ENCODE measurements around the gene LMNB1. TPM values are rescaled to one million over a fixed set of nuclear protein-coding genes. Genes with fewer than 3 reads are reported as not detected.

Gene LMNB1
- total and polyA plus RNA-seq, 2 of the 13 experiments (the other 11 are each of a cell fraction or from before 2014, with no cell fraction given) = 12.5 to 159 TPM

DNA sequence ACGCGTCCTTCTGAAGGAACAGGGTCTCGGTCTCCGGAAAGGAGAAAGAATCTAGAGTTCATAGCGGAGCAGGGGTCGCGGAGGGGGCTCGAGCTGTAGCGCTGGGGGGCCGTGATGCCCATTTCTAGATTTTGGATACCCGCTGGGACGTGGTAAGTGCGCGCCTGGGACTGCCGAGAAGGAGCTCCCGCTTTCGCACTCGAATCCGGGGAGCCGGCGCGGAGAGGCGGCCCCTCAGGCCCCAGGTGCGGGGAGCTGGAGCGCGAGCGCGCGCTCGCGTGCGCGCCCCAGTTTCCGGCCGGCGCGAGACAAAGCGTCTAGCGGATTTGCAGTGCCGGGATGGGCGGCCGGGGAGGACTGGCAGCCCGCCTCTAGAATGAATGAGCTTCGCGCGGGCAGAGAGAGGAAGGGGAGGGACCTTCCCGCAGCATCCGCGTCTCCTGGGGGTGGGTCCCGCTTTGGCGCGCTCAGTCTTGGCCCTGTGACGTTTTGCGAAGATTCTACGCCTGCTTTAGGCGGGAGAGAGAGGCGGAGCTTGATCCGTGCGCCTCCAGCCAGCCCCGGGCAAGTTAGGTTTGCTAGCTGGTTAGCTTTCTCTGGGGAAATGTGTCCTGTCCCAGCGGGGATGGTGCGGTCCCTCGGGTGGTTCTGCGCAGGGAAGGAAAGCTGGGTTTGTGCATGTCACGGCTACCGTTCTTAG lies 1.2 kb downstream of the LMNB1 start (continued):
- TF ChIP-seq, protein P1, sequence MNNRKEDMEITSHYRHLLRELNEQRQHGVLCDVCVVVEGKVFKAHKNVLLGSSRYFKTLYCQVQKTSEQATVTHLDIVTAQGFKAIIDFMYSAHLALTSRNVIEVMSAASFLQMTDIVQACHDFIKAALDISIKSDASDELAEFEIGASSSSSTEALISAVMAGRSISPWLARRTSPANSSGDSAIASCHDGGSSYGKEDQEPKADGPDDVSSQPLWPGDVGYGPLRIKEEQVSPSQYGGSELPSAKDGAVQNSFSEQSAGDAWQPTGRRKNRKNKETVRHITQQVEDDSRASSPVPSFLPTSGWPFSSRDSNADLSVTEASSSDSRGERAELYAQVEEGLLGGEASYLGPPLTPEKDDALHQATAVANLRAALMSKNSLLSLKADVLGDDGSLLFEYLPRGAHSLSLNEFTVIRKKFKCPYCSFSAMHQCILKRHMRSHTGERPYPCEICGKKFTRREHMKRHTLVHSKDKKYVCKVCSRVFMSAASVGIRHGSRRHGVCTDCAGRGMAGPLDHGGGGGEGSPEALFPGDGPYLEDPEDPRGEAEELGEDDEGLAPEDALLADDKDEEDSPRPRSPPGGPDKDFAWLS (CRISPR knock-in tag; IDR thresholded peaks at IDR 0.05; ENCODE audit: borderline replicate concordance) = no peak
- TF ChIP-seq HNRNPUL1 (IDR thresholded peaks at IDR 0.05; ENCODE audit: low read depth, low read length) (no peak), ZNF496 (CRISPR knock-in tag; IDR thresholded peaks at IDR 0.05; ENCODE audit: insufficient replicate concordance) (no peak), FOSL1 (CRISPR knock-in tag; IDR thresholded peaks at IDR 0.05; ENCODE audit: borderline replicate concordance) (no peak), AHR (CRISPR knock-in tag; IDR thresholded peaks at IDR 0.05) (no peak; the same call in 1 of the 2 replicates), ZMYM3 (CRISPR knock-in tag; IDR thresholded peaks at IDR 0.05) (no peak), ZNF570 (CRISPR knock-in tag; IDR thresholded peaks at IDR 0.05; ENCODE audit: borderline replicate concordance) (no peak), RORA (CRISPR knock-in tag; IDR thresholded peaks at IDR 0.05) (no peak), ARHGAP35 (CRISPR knock-in tag; IDR thresholded peaks at IDR 0.05; ENCODE audit: borderline replicate concordance) (no peak), ZNF589 (CRISPR knock-in tag; conservative IDR thresholded peaks at IDR 0.05) (peak; percentile 26; the same call in 1 of the 2 replicates), KMT2B (CRISPR knock-in tag; IDR thresholded peaks at IDR 0.05) (peak; percentile 64), MTA3 (CRISPR knock-in tag; IDR thresholded peaks at IDR 0.05) (no peak), ZFP90 (CRISPR knock-in tag; IDR thresholded peaks at IDR 0.05; ENCODE audit: borderline replicate concordance) (no peak; the same call in 1 of the 2 replicates), ZSCAN12 (CRISPR knock-in tag; IDR thresholded peaks at IDR 0.05) (no peak; the same call in 1 of the 2 replicates), NFRKB (IDR thresholded peaks at IDR 0.05) (no peak), SMAD9 (CRISPR knock-in tag; IDR thresholded peaks at IDR 0.05) (no peak), KAT8 (CRISPR knock-in tag; IDR thresholded peaks at IDR 0.05) (no peak), ZNF337 (CRISPR knock-in tag; IDR thresholded peaks at IDR 0.05; ENCODE audit: borderline replicate concordance, low read depth) (no peak), MTF1 (CRISPR knock-in tag; IDR thresholded peaks at IDR 0.05) (no peak), ZSCAN20 (CRISPR knock-in tag; IDR thresholded peaks at IDR 0.05; ENCODE audit: borderline replicate concordance) (peak; percentile 65; the same call in 1 of the 2 replicates), YEATS4 (CRISPR knock-in tag; IDR thresholded peaks at IDR 0.05; ENCODE audit: borderline replicate concordance) (peak; percentile 56; the same call in 1 of the 2 replicates), SSRP1 (CRISPR knock-in tag; IDR thresholded peaks at IDR 0.05) (no peak), ZNF652 (CRISPR knock-in tag; IDR thresholded peaks at IDR 0.05; ENCODE audit: borderline replicate concordance, low read depth) (no peak), PCBP2 (optimal IDR thresholded peaks at IDR 0.05; ENCODE audit: low read depth, low read length, poor library complexity, severe bottlenecking) (no peak), TCF7 (IDR thresholded peaks at IDR 0.05; ENCODE audit: low read depth) (no peak)
- TF ChIP-seq, protein P2, sequence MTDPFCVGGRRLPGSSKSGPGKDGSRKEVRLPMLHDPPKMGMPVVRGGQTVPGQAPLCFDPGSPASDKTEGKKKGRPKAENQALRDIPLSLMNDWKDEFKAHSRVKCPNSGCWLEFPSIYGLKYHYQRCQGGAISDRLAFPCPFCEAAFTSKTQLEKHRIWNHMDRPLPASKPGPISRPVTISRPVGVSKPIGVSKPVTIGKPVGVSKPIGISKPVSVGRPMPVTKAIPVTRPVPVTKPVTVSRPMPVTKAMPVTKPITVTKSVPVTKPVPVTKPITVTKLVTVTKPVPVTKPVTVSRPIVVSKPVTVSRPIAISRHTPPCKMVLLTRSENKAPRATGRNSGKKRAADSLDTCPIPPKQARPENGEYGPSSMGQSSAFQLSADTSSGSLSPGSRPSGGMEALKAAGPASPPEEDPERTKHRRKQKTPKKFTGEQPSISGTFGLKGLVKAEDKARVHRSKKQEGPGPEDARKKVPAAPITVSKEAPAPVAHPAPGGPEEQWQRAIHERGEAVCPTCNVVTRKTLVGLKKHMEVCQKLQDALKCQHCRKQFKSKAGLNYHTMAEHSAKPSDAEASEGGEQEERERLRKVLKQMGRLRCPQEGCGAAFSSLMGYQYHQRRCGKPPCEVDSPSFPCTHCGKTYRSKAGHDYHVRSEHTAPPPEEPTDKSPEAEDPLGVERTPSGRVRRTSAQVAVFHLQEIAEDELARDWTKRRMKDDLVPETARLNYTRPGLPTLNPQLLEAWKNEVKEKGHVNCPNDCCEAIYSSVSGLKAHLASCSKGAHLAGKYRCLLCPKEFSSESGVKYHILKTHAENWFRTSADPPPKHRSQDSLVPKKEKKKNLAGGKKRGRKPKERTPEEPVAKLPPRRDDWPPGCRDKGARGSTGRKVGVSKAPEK (CRISPR knock-in tag; IDR thresholded peaks at IDR 0.05; ENCODE audit: borderline replicate concordance) = no peak
- TF ChIP-seq, protein P3, sequence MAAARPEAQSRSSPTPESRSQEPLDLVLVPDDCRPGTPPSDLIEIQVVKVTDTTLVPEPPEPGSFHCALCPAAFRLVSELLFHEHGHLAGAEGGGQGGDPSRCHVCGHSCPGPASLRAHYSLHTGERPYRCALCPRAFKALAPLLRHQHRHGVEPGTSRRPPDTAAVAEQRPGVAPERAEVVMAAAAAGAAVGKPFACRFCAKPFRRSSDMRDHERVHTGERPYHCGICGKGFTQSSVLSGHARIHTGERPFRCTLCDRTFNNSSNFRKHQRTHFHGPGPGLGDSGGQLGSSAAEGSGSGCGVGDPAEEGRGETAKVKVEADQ (CRISPR knock-in tag; IDR thresholded peaks at IDR 0.05; ENCODE audit: borderline replicate concordance) = no peak
